GM12878 (cell line): ENCODE results near the gene TNRC6B. TPM values are rescaled to one million over a fixed set of nuclear protein-coding genes. Genes with fewer than 3 reads are reported as not detected.

Source experiments
- ATAC-seq: fragments of 200-7000 bp; cut with Tn5 transposase; 3 replicates; pipeline ENCODE4 v1.9.1; 2020; ENCODE audit warnings: mild to moderate bottlenecking, moderate library complexity
- BruUV-seq: library from RNA; stranded (reverse); fragments of 400-500 nt; replicated peaks from 2 replicates; lab custom pipeline; 2021; lab: Mats Ljungman, UMichigan
- CTCF ChIA-PET: fragments of 300-600 bp; sonication (Branson Sonifier 250); formaldehyde crosslinking; extraction: SDS; loops from one replicate; lab custom pipeline; 2021; ENCODE audit warnings: inconsistent platforms; lab: Yijun Ruan, JAX
- POLR2A ChIA-PET: fragments of 350-600 bp; formaldehyde crosslinking; extraction: SDS; loops from one replicate; lab custom pipeline; 2021; ENCODE audit warnings: inconsistent platforms; lab: Charles Lee
- RAD21 ChIA-PET: fragments of 300-600 bp; sonication (Branson Sonifier 250); formaldehyde crosslinking; loops from one replicate; lab custom pipeline; 2023; ENCODE audit warnings: antibody characterized with exemption; ENCODE audit not compliant: unreplicated experiment; lab: Charles Lee
- SMC1A ChIA-PET: fragments of 300-600 bp; sonication (Branson Sonifier 250); formaldehyde crosslinking; loops from one replicate; lab custom pipeline; 2023; ENCODE audit not compliant: unreplicated experiment, uncharacterized antibody; lab: Charles Lee
- DNase-seq: peaks from one replicate; pipeline ENCODE4 v3.0.0-alpha.2; 2011; ENCODE audit warnings: low read depth, low spot score
- FAIRE-seq: peaks from 3 replicates; lab custom pipeline; 2011; peaks lifted over from hg19 to GRCh38; lab: Jason Lieb, UNC
- H2AFZ ChIP-seq: 2 replicates; pipeline ENCODE4 v1.6.0; 2011; ENCODE audit warnings: low read depth, low read length, control low read depth; ENCODE audit not compliant: control insufficient read depth
- H3K27ac ChIP-seq: 2 replicates; pipeline ENCODE4 v1.5.1; 2011; ENCODE audit warnings: control low read depth; ENCODE audit not compliant: control insufficient read depth, insufficient read depth
- H3K27me3 ChIP-seq, 2 experiments: replicated peaks in 1 of 2; 2 replicates each; pipeline versions ENCODE4 v1.6.0 to v1.6.1; 2011; ENCODE audit warnings: low read length in 1 of 2; ENCODE audit not compliant: control insufficient read depth in 2 of 2, insufficient read depth in 2 of 2
- H3K36me3 ChIP-seq, 2 experiments: 2 replicates each; pipeline ENCODE4 v1.5.1; 2011; ENCODE audit warnings: low read length in 1 of 2; ENCODE audit not compliant: control insufficient read depth in 2 of 2, insufficient read depth in 2 of 2
- H3K4me1 ChIP-seq: 2 replicates; pipeline ENCODE4 v1.6.1; 2011; ENCODE audit warnings: mild to moderate bottlenecking, low read length, moderate library complexity, mixed read lengths; ENCODE audit not compliant: control insufficient read depth, insufficient read depth
- H3K4me2 ChIP-seq: 2 replicates; pipeline ENCODE4 v1.6.0; 2011; ENCODE audit warnings: control low read depth; ENCODE audit not compliant: control insufficient read depth, insufficient read depth
- H3K4me3 ChIP-seq: fragments of 200-600 bp; sonication (generic); 2 replicates; pipeline ENCODE4 v1.5.1; 2016
- H3K79me2 ChIP-seq: 2 replicates; pipeline ENCODE4 v1.6.0; 2011; ENCODE audit warnings: low read length; ENCODE audit not compliant: control insufficient read depth, insufficient read depth
- H3K9ac ChIP-seq: 2 replicates; pipeline ENCODE4 v1.8.0; 2011; ENCODE audit warnings: low read length, control low read depth, mixed read lengths; ENCODE audit not compliant: control insufficient read depth, insufficient read depth
- H3K9me3 ChIP-seq: replicated peaks from 3 replicates; pipeline ENCODE4 v1.5.1; 2011; ENCODE audit warnings: mild to moderate bottlenecking, low read length; ENCODE audit not compliant: control insufficient read depth, insufficient read depth
- H4K20me1 ChIP-seq: 2 replicates; pipeline ENCODE4 v1.6.0; 2011; ENCODE audit not compliant: control insufficient read depth, insufficient read depth
- ASH2L ChIP-seq: fragments of 300-600, 200-600 bp; sonication (generic); IDR thresholded peaks from 2 replicates; pipeline ENCODE4 v1.6.1; 2017; ENCODE audit warnings: low read depth, mild to moderate bottlenecking, borderline replicate concordance
- BACH1 ChIP-seq: fragments of 450-650 bp; IDR thresholded peaks from 2 replicates; pipeline ENCODE4 v1.6.1; 2017; ENCODE audit warnings: mild to moderate bottlenecking, borderline replicate concordance
- BCL11A ChIP-seq: IDR thresholded peaks from 2 replicates; pipeline ENCODE4 v1.6.1; 2011; ENCODE audit warnings: low read depth, low read length
- BCL3 ChIP-seq: IDR thresholded peaks from 2 replicates; pipeline ENCODE4 v1.6.1; 2011; ENCODE audit warnings: borderline replicate concordance, low read depth, mild to moderate bottlenecking, moderate library complexity, low read length; ENCODE audit not compliant: insufficient read depth, poor library complexity, severe bottlenecking
- BRCA1 ChIP-seq: IDR thresholded peaks from 2 replicates; pipeline ENCODE4 v1.6.1; 2011; ENCODE audit warnings: low read depth, low read length, improper control_type of control experiment
- FOXM1 ChIP-seq: IDR thresholded peaks from 2 replicates; pipeline ENCODE4 v1.6.1; 2012; ENCODE audit warnings: low read depth, mild to moderate bottlenecking, inconsistent platforms, low read length, moderate library complexity
- HDAC2 ChIP-seq: fragments of 200-600 bp; sonication (generic); IDR thresholded peaks from 2 replicates; pipeline ENCODE4 v1.6.1; 2017
- KLF5 ChIP-seq: fragments of 450-650 bp; IDR thresholded peaks from 2 replicates; pipeline ENCODE4 v1.6.1; 2014; ENCODE audit warnings: mild to moderate bottlenecking; ENCODE audit not compliant: partially characterized antibody
- MEF2B ChIP-seq: fragments of 450-650 bp; IDR thresholded peaks from 2 replicates; pipeline ENCODE4 v1.6.1; 2018; ENCODE audit warnings: mild to moderate bottlenecking, moderate library complexity; ENCODE audit not compliant: partially characterized antibody, poor library complexity, severe bottlenecking
- MTA3 ChIP-seq: IDR thresholded peaks from 2 replicates; pipeline ENCODE4 v1.6.1; 2012; ENCODE audit warnings: low read length, inconsistent platforms, borderline replicate concordance
- MXI1 ChIP-seq: fragments of 150-350 bp; IDR thresholded peaks from 2 replicates; pipeline ENCODE4 v1.6.1; 2011; ENCODE audit warnings: low read depth, mild to moderate bottlenecking, inconsistent platforms, low read length, improper control_type of control experiment
- POLR2AphosphoS2 ChIP-seq: IDR thresholded peaks from 2 replicates; pipeline ENCODE4 v1.6.1; 2011; ENCODE audit warnings: low read depth, mild to moderate bottlenecking, low read length, improper control_type of control experiment, moderate library complexity
- SIN3A ChIP-seq: IDR thresholded peaks from 2 replicates; pipeline ENCODE4 v1.6.1; 2012; ENCODE audit warnings: low read depth, low read length, improper control_type of control experiment
- SMAD1 ChIP-seq: fragments of 450-650 bp; IDR thresholded peaks from 2 replicates; pipeline ENCODE4 v1.6.1; 2018; ENCODE audit warnings: mild to moderate bottlenecking, low read depth; ENCODE audit not compliant: partially characterized antibody
- SPI1 ChIP-seq: IDR thresholded peaks from 2 replicates; pipeline ENCODE4 v1.6.1; 2011; ENCODE audit warnings: low read depth, mild to moderate bottlenecking, low read length, moderate library complexity, borderline replicate concordance; ENCODE audit not compliant: insufficient read depth
- SREBF1 ChIP-seq: IDR thresholded peaks from 2 replicates; pipeline ENCODE4 v1.6.1; 2012; ENCODE audit warnings: mild to moderate bottlenecking, low read length
- STAT3 ChIP-seq: IDR thresholded peaks from 2 replicates; pipeline ENCODE4 v1.6.1; 2011; ENCODE audit warnings: low read depth, low read length, improper control_type of control experiment
- ZBTB4 ChIP-seq: fragments of 450-650 bp; formaldehyde crosslinking; IDR thresholded peaks from 2 replicates; pipeline ENCODE4 v1.4.0; 2022; ENCODE audit warnings: mild to moderate bottlenecking, moderate library complexity
- WGBS: methylation state at CpG from one replicate; pipeline ENCODE4 v1.1.6; 2016; ENCODE audit warnings: low lambda C conversion rate; ENCODE audit not compliant: insufficient replicate concordance, insufficient coverage; ENCODE audit errors: missing lambda C conversion rate; 5-methylcytosine and 5-hydroxymethylcytosine counted together
- in situ Hi-C: fragments of 300-500 bp; cut with MboI; formaldehyde crosslinking; loops from 9 replicates; pipeline ENCODE4 v1.14.3; 2018; ENCODE audit warnings: mixed read lengths
- intact Hi-C: fragments of 100-400 bp; cut with micrococcal nuclease; formaldehyde crosslinking; loops from one replicate; pipeline ENCODE4 v1.14.2; 2022; ENCODE audit not compliant: unreplicated experiment
- polyA plus RNA-seq, 11 experiments: library from polyadenylated mRNA; depleted of rRNA in 4 of 11; unstranded in 6 of 11; stranded (reverse) in 5 of 11; fragments of >200 nt; fragmentation: Nextera tagmentation in 4 of 11; fragmentation: Illumina TruSeq in 1 of 11; extraction: Ambion mirVana in 4 of 11; extraction: Trizol in 1 of 11; gene quantifications; 1 replicate in 1 of 11; 2 replicates in 10 of 11; pipeline versions ENCODE4 v1.2.1 to v1.2.3, GENCODE V29; 2011 to 2016; ENCODE audit warnings: inconsistent platforms in 2 of 11, missing spikeins in 2 of 11, low read depth in 1 of 11
- total RNA-seq, 4 experiments: library from RNA; depleted of rRNA in 3 of 4; stranded (reverse); fragments of >200 nt in 3 of 4; fragmentation: Illumina TruSeq in 1 of 4; extraction: Trizol in 1 of 4; gene quantifications; 2 replicates each; pipeline versions ENCODE4 v1.2.1 to v1.2.3, GENCODE V29; 2013 to 2021

The TNRC6B gene
- total and polyA plus RNA-seq, 10 of the 15 experiments (the other 5 are each of a cell fraction or from before 2014, with no cell fraction given): 3.6 to 32.8 (median 16.4) TPM

- Histone ChIP-seq H3K79me2 (no peaks in the 10 kb centered on the region), H3K27ac (no peak overlapping the region), H3K4me3 (no peak overlapping the region), H3K36me3 (peaks cover 28 to 54% of the 10 kb centered on the region in 2 experiments), H3K9me3 (no peaks in the 10 kb centered on the region), H3K27me3 (no peaks in the 10 kb centered on the region), H3K4me2 (no peak overlapping the region), H2AFZ (no peak overlapping the region), H4K20me1 (no peaks in the 10 kb centered on the region), H3K4me1 (no peaks in the 10 kb centered on the region), H3K9ac (no peak overlapping the region)
- in situ Hi-C loops: no loop called here
- TF ChIP-seq ZBTB4 (CRISPR knock-in tag) (no peak), POLR2AphosphoS2 (no peak), BACH1 (no peak), MXI1 (no peak), BCL3 (no peak), MEF2B (no peak), KLF5 (no peak), HDAC2 (no peak), ASH2L (no peak), SREBF1 (no peak), FOXM1 (no peak), BCL11A (no peak), SIN3A (no peak), SMAD1 (no peak), BRCA1 (no peak), MTA3 (no peak), SPI1 (no peak), STAT3 (no peak)
- no TSS peak for BruUV-seq
- POLR2A ChIA-PET: no interaction called here
- no peak for DNase-seq
- FAIRE-seq: no peak
- WGBS: 100% methylated on average over 1 of the region's 1 CpG
- SMC1A ChIA-PET: no interaction called here
- intact Hi-C loops: no loop called here
- ATAC-seq: no peak
- RAD21 ChIA-PET: no interaction called here
- CTCF ChIA-PET: interaction anchor here (1.2 to 1.3 kb wide), 2 partner anchors 11 to 16 kb away, joined by 3 read pairs; no protein-coding TSS in a partner anchor
These were observed 186.7 kb downstream of the TNRC6B start for GRCh38 chr22:40364431-40364830.
